Measurements from ENCODE around the gene EDEM3.
"Not testable (repeated sequence)": the region's sequence is repeated elsewhere in the genome, so short reads cannot be mapped to it uniquely, and the experiment has no call there.

The EDEM3 gene

GRCh38 chr1:184716158-184716557 is 38.5 kb downstream of the EDEM3 start:
- no peak for DNase-seq

GRCh38 chr1:184709418-184709817 is 45.2 kb downstream of the EDEM3 start:
- DNase-seq, result no peak

GRCh38 chr1:184708084-184708676 is 46.5 kb downstream of the EDEM3 start:
- no peak for DNase-seq

DNA sequence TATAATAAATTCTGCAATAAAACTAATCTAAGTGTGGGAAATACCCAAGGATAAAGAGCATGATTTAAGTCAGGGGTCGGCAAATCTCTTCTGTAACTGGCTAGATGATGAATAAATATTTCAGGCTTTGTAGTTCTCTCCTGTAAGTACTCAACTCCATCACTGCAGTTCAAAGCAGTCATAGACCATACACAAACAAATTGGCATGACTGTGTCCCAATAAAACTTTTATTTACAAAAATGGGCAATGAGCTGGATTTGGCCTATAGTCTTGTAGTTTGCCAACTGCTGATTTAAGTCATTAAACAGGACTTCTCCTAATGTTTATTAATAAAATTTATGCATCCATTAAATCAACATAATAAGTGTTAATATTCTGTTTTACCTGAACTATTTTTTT is 49.4 kb downstream of the EDEM3 start:
- no peak for DNase-seq

- no peak for DNase-seq
Measured at GRCh38 chr1:184701816-184702215, 52.8 kb downstream of the EDEM3 start.

GRCh38 chr1:184698969-184699368 is 55.7 kb downstream of the EDEM3 start:
- no peak for DNase-seq

DNA sequence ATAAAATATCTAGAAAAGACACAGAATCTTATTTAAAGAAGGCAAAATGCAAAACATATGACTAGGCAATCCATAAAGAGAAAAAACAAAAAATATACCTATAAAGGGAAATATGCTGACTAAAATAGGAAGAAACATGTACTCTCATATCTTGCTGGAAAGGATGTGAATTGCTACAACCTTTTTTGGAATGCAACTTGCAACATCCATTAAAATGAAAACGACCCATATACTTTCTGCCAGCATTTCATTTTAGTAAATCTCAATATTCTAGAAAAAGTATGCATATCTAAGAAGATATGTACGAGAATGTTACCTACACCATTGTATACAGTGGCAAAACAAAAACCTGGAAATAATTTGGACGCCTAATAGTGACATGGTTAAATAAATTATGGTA is 56.6 kb downstream of the EDEM3 start:
- DNase-seq, result no peak

DNA sequence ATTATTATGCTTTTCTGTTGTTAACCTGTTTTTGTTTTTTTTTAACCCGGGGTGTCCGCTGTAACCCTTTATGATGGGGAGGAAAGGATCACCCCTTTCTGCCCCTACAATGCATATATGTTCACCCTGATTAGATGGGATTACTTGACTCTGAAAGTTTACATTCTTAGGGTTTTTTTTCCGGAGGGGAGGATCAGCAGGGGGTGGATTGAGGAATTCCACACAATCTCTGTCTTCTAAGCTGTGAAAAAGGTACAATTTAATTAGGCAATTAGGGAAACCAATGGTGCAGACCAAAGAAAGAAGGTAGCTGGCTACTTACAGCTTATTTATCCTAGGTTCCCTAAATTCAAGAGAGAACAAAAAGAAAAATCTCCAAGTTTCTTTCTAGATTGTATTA is 58.3 kb downstream of the EDEM3 start:
- DNase-seq, result no peak

DNA sequence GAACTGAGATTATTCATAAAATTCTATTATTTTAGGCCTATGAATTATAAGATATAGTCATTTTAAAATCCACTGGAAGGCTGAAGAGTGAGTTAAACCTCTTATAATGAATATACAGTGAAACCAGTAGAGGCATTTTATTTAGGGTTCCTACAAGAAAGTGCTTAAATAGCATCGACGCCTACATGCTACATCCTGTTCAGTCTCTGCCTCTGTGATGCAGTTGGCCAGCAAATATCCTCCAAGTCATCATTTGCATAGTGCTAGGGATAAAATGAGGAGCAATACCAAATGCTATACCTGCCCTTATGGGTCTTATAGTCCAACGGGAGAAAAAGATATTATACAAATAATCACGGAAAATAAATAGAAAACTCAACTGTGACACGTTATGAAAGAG is 59.6 kb downstream of the EDEM3 start:
- no peak for DNase-seq

DNA sequence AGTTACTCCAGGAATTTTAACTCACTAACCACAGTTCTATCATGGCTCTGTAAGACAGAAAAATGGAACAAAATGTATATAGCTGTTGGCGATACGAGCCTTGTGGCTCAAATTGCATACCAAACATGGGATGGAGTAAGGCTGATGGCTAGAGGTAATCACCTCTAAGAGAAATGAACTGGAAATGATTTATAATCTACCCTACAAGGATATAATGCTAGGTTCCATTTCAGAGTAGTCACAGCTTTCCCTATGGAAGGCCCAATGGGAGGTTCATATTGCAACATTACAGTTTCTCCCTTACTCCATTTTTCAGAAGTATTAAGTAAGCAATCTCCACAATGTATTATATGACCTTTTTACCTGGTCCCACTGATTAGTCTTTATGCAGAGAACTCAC is 61.6 kb downstream of the EDEM3 start:
- no peak for DNase-seq

- DNase-seq, result no peak
Measured at GRCh38 chr1:184691719-184692324, 62.8 kb downstream of the EDEM3 start.

DNA sequence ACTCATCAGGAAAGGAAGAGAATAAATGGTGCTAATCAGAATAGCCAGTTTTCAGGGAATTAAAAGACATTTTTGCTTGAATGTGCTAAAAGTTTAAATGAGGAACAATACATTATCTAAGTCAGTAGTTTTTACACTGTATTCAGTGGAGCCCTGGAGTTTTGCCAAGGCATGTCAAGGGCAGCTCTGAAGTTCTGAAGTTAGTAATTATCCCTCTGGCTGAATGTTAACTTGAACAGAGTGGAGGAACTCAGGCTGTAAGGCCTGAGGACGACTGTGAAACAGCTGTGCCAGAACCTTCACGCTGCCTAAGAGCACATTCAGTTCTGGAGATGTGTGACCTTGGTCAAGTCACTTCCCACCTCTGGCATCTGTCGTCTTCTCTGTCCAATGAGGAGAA is 68.1 kb downstream of the EDEM3 start:
- DNase-seq, result no peak

DNA sequence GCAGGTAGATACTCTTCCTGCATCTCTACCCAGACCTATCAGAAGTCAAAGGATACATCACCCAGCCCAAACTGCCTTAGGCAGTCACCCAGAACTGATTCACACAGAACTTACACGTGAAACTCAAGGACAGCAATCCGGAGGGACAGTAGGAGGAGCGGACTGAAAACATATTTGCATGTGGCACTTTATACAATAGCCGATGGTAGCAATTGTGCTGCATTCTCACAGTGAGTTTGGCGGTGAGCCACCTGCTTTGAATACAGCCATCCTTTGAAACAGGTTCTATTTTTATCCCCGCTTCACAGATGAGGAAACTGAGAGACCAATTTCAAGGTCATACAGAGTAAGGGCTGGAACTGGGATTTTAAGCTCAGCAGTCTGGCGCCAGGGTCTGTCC is 69.5 kb downstream of the EDEM3 start:
- DNase-seq, result no peak

DNA sequence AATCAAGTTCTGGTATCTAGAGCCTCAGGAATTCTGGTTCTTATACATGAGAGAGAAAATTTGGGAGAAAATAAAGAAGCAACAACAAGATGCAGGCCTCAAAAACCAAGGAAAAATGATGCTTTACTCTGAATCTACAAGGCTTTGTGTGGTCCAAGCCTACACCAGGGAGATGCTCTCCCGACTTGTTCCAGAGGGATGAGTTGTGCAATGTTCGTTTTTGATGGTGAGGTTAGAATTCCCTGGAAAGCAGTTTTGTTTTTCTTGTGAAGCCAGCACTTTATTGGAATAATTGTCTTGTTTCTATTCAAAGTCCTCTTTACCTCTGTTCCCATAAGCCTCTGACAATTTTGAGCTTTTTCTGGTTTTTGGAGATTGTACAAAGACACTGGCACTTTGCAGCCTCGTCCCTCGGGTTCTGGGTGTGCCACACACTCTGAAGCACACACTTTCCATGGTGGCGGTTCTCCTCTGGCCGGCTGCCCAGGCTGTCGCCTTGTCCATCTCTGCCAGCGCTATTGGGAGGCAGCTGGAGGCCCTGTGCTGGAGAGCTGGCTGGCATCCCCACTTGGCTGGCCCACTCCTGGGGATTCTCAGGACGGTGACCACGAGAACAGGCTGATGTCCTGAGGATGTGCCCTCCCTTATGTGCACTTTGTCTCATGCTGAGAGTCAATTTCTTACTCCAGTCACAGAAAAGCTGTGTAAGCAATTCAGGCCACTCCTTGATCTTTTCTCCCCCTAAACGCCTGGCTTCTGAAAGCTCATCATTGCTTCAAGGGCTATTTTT is 70.2 kb downstream of the EDEM3 start:
- no peak for DNase-seq

DNA sequence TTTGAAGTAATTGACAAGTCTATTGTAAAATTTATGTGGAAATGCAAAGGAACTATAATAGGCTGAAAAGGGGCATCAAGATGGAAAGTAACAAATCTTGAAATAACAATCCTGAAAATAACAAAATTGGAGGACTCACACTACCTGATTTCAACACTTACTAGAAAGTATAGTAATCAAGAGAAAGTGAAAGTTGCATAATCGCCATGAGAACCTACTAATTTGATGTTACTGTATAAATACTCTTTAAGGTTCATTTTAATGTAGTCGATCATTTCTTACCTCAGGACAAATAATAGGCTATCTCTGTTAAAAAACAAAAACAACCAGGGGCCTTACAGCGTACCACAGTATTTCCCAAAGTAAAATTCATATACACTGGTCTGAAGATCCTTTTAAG is 71.7 kb downstream of the EDEM3 start:
- no peak for DNase-seq

DNA sequence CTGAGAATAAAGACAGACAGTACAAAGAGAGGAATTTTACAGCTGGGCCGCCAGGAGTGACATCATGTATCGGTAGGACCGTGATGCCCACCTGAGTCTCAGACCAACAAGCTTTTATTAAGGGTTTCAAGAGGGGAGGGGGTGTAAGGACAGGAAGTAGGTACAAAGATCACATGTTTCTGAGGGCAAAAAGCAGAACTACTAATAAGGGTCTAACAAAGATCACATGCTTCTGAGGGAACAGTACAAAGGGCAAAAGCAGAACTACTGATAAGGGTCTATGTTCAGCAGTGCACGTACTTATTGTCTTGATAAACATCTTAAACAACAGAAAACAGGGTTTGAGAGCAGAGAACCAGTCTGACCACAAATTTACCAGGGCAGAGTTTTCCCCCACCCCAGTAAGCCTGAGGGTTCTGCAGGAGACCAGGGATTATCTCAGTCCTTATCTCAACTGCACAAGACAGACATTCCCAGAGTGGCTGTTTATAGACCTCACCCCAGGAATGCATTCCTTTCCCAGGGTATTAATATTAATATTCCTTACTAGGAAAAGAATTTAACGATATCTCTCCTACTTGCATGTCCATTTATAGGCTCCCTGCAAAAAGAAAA is 73.9 kb downstream of the EDEM3 start:
- DNase-seq, result peak; percentile 52

GRCh38 chr1:184679472-184679871 is 75.2 kb downstream of the EDEM3 start:
- DNase-seq, result not testable (repeated sequence)

DNA sequence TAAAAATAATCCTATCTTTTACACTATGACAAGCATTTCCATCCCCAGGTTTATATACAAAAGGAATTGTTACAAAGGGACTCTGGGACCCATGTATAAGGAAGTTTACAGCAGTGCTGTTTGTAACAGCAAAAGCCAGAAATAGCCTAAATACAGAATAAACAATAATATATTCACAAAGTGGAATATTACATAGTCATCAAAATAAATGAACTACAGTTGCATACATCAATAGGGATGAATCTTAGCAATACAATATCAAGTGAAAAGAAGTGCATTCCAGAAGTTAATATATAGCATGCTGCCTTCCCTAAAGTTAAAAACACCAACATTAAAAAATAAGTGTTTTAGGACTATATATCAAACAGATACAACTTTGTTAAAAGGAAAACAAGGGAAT is 77.3 kb downstream of the EDEM3 start:
- DNase-seq, result no peak

GRCh38 chr1:184673305-184673704 is 81.4 kb downstream of the EDEM3 start:
- no peak for DNase-seq

GRCh38 chr1:184672013-184672726 is 82.5 kb downstream of the EDEM3 start:
- DNase-seq, result no peak

DNA sequence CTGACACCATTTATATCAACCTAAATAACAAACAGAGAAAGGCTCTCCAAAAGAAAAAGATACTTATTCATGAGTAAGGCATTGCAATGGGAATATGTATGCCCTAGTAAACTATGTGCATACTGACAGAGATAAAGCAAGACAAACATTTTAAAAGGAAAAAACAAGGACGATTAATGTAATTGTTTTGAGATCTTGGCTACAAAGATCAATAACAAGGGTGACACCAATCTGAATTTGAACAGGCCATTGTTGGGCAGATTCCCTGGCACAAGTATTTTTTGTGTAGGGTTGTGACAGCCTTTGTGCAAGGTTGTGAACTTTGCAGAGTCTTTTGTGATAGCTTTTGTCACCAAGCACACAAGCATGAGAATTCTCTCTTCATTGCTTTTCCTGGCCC is 85.3 kb downstream of the EDEM3 start:
- DNase-seq, result no peak

- no peak for DNase-seq
Measured at GRCh38 chr1:184665360-184665759, 89.3 kb downstream of the EDEM3 start.

DNA sequence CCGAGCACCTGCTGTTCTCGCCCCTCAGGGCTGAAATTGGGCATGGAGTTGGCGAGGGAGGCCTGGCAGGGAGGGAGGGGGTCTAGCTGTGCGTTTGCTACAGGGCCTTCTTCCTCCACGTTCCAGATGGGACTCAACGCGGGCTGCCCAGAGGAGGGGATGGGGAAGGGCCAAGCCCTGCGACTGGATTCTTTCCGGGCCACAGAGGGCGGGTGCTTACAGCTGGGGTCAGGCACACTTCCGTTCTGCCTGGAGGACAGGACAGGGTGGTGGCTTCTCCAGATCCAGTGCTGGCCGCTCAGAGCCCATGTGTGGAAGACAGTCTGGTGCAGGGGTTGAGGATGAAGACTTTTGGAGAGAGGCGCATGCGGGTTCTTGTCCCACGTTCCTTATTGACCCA is 90.0 kb downstream of the EDEM3 start:
- DNase-seq, result no peak
